Measurements from ENCODE around the gene SAE1. TPM values are rescaled to one million over a fixed set of nuclear protein-coding genes. Genes with fewer than 3 reads are reported as not detected.
A peak's percentile ranks its signal among the peaks of the same experiment; 100 is the strongest.

The SAE1 gene
- total RNA-seq, 1 donor from 2014 or later, result 52.5 TPM

DNA sequence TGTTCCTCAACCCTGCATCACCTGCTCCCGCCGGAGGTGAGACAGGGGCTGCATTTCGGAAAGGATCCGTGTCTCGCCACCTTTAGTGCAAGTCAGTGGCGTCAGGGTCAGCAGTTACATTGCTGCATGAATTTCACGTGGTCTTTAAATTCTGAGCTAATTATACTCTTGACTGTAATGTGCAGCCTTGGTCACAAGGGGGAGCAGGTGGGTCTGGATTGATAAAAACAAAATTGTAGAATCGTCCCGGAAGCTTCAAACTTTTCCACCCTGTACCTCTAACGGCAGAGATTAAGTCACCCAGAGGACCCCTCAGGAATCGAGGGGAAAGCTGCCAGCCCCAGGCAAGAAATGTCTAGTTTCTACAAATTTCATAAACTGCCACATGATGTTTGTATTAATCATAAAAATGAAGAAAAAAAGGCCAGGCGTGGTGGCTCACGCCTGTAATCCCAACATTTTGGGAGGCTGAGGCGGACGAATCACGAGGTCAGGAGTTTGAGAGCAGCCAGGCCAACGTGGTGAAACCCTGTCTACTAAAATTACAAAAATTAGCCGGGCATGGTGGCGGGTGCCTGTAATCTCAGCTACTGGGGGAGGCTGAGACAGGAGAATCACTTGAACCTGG is 80.2 kb downstream of the SAE1 start:
- peak; percentile 85 for DNase-seq (ENCODE audit: low spot score)

DNA sequence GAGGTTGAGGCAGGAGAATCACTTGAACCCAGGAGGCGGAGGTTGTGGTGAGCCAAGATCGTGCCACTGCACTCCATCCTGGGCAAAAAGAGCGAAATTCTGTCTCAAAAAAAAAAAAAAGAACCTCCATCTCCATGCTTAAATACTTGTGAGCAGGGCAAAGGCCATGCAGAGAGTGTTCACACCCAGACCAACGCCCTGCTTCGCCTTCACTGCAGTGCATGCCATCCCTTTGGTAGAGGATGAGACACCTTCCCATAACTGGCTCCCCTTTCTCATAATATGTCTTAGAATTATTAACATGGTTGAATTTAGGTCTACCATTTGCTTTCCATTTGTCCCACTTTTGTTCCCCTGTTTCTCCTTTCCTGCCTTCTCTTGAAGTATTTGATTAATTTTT is 84.9 kb downstream of the SAE1 start:
- no peak for DNase-seq (ENCODE audit: low spot score)

DNA sequence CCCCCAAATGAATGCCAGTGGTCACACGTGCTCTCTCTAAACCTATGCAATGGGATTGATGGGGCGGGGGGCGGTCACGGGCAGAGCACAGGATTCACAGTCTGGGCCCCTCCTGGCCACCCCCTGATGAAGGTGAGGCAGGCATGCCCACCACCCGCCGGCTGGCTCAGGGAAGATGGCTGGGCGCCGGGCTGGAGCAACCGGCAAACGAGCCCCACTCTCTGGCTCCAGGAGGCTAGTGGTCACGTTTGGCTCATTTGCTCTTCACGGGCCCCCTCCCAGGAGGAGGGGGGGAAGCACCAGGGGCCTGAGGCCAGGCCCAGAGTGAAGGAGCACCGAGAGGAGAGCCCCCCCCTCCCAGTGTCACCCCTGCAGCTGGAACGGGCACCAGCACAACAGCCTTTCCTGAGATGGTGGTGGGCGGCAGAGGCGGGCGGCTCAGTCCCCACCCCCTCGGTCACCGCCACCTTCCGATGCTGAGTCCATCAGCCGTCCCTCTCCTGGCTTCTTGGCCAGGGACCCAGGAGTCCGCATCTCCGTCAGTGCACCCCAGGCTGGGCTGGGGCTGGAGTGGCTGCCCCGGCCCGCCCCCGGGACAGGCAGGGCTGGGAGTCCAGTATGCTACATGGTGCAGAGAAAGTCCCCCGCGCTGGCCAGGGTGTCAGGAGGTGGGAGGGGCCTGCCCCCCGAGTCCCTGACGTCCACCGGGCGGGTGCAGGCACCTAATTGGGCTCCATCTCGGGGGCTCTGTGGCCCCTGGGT is 90.6 kb downstream of the SAE1 start:
- DNase-seq (ENCODE audit: low spot score), result no peak

DNA sequence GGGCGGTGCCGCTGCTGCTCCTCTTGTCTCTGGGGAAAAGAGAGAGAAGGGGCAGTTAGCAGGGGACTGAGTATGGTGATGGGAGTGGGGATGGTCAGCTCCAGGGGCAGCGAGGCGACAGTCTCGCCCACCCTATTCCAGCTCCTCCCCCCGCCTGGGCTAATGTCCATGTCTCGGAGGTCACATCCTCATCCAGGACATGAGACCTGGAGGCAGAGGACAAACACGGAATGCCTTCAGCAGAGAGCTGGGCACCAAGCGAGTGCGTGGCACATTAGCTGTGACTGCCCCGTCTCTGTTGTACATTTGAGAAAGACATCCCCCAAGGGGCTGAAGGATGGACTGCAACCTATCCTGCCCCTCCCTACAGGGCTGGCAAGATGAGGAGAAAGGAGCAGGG is 91.3 kb downstream of the SAE1 start:
- DNase-seq (ENCODE audit: low spot score), result no peak

DNA sequence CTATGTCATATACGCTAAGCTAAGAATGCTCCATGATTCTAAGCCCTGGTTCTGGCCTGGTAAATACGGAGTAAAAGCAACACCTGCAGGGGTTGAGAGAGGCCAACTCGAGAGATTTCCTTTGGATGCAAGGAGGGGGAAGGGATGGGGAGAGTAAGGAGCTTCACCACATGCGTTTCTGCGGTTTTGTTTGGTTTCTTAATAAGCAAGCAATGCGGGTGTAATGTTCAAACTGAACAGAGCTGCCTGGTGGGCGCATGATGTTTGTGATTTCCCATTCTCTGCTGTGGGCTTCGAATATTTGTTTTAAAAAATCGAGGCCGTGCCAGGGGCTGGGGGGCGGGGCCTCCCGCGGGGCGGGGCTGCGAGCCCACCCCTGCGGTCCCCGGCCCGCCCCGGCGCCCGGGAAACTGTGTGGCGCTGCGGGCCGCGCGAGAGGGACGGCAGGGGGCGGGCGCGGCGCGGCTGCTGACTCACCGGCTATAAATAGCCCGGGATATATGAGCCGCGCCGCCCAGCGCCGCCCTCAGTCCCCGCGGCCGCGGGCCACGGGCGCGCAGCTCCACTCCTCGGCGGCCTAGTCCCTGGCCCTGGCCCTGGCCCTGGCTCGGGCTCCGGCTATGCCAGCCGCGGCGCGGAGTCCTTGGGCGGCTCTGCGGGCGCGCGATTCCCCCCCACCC is 95.3 kb downstream of the SAE1 start:
- peak; percentile 89 for DNase-seq (ENCODE audit: low spot score)

DNA sequence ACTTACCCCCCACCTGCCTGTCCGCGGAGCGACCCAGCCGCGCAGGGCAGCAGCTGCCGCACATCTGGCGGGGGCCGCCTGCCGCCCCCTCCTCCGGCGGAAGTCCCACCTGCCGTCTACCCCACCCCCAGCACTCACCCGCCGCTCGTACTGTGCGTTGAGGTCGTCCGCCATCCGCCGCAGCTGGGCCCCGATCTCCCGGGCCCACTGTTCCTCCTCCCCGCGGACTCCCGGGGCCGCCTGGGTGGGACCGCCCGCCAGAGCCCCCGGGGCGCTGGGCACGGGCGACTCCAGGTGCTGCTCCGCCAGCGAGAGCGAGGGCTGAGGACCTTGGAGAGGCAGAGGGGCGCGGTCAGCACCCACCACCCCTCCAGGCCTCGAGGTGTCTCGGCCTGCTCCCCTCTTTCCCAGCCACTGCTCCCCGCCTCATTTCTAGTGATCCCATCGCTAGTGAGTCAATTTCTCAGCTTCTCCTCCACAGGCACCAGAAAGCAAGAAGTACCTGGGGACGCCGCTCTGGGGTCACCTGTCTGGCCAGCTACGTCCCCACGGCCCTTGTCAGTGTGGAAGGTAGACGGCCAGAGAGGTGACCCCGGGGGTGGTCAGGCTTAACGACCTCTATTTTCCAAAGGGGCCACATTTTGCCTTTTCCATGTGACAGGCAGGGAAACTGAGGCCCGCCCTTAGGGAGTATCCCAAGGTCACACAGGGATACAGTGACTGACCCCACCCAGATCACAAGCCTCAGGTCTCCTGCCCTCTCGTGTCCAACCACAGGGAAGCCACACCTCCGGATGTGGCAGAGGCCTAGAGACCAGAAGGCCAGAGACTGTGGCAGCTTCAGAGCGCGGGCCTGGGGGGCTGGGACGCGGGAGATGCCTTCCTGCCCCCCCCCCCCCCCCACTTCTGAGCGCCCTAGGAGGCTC is 96.1 kb downstream of the SAE1 start:
- DNase-seq (ENCODE audit: low spot score), result peak; percentile 72

DNA sequence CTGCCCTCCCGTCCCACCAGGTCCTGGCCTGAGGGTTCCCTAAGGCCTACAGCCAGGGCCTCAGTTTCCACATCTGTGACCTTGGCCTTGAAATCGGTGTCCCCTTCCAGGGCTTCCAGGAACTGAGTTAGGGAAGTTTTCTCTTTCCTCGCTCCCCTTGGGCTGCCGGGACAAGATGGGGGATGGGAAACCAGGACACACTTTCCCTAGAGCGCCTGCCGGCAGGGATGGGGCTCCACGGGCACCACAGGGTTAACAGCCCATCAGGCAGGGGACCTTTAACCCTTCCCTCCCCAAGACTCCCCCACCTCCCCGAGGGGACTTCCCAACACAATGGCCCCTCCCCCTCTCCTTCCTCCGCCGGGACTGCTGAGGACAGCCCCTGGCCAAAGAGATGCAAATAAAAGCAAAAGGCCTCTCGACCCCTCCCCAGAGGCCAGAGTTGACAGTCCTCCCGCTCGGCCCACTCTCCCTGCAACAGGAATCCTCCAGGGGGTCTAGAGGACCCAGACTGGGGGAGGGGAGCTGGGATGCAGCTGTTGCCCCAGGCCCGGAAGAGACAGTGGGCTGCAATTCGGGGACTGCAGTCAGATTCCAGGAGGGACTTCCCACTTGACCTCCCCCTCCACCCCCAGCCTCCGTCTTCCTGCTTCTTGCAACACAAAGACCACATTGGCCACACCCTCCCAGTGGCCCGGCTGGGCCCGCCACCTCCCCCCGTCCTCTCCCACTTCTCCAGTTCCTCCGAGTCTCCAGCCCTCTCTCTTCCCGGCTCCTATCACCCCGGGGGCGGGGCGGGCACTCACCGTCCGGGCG is 96.9 kb downstream of the SAE1 start:
- peak; percentile 88 for DNase-seq (ENCODE audit: low spot score)

DNA sequence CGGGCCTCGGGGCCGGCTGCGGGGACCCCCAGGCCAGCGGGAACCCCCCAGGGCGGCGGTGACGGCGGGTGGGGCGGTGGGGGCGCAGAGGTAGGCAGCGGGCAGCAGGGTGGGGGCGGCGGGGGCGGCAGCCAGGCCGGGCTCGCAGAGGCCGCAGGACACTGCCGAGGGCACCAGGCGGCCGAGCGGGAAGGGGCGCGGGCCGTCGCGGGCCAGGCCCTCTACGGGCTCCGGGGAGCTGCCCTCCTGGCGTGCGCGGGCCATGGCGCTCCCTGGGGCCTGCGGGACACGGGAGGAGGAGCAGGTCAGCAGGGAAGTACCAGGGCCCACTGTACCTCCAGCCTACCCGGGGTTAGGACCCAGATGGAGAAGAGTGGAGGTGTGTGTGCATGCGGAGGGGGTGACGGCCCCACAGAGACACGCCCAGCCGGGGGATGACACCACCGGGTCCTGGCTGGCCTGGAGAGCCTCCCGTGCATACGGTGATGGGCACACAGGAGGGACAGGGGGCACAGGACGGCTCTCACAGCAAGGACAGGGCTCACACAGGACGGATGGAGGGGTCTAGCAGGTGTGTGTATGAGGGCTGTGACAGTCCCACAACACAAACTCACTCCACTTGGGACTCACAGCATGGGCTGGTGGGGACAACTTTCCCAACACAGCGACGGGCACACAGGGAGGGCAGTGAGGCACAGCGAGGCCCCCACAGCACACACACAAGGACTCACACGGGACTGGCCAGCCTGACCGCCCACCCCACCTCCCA is 97.7 kb downstream of the SAE1 start:
- peak; percentile 46 for DNase-seq (ENCODE audit: low spot score)

DNA sequence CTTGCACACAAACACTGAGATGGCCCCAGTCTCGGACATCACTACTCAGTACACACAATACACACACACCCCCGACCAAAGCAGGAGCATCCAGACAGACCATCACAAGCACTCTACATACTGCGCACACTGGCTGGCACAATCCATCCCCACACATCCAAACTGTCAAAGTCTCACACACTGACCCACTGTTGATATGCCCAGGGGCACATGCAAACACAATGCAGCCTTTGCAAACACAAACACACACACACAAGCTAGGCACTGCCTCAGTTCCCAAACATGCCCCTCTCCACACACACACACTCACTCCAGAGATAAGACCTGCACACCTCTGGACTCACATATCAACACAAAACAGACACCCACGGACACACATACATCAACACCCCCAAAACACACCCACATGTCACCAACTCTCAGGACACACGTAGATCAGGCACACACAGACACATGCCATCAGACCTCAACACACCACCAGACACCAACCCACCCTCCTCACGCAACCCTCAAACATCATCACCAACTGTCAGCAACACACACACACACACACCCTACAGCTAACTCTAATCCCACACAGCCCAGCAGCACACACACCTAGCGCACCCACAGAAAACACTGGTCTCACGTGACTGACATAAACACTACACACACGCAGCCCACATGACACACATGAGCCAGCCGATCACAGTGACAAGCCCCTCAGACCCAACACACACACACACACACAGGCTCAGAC is 98.5 kb downstream of the SAE1 start:
- DNase-seq (ENCODE audit: low spot score), result no peak

DNA sequence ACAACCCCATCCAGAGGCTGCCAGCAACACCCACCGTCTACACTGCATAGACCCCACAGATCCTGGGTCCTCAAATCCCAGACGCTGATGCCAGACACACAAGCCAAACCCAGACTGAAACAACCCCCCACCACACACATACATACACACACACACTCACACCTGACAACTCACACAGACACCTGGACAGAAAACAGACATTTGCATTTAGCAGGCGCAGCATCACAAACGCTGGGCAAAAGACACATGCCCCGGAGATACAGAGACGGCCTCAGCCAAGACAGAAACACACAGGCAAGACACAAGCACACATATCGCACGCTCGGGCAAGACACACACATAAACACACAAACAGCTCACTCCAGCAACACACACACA is 99.0 kb downstream of the SAE1 start:
- peak; percentile 50 for DNase-seq (ENCODE audit: low spot score)

DNA sequence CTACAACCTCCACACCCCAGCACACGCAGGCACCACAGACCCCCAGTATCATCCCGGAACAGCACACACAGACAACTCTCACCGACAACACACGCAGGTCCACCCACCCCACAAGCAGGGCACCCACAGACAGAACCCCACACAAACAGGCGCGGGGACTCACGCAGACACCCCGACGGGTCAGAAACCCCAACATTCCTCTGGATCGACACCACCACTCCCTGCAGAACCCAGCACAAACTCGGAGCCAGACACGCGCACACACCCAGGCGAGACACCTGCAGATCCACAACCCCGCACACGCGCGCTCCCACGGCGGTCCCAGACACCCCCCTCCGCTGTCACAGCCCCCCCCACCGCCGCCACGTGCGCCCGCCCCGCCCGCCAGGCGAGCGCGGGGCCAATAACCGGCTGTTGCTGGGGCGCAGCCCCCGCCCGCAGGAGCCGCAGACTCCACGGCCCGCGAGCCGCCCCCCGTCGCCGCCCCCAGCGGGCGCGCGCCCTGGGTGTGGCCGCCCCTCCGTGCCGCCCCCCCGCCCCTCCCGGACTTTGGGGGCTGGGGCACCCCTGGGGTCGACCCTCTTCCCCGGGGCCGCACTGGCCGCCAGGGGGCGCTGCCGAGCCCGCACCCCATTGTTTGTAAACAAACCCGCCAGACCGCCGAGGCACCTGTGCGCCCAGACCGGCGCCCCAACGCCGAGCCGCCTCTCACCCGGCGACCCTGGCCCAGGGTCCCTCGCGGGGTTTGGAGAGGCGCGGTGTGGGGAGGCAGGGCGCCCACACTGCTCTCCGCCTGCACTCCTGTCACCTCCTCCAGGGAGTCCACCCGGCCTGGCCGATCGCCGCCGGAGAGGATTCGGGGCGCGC is 99.7 kb downstream of the SAE1 start:
- DNase-seq (ENCODE audit: low spot score), result peak; percentile 39

DNA sequence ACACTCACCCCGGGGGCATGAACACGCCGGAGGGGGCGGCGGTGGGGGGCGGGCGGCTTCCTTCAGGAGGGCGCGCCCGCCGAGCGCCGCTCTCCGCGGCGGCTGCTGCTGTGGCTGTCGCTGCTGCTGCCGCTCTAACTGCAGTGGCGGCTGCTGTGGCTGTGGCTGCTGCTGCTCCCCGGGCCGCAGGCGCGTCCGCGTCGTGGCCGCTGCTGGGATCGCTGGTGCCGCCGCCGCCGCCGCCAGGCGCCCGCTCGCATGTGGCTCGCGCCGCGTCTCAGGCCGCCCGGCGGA is 100.2 kb downstream of the SAE1 start, which contains the start of gene BBC3:
Gene BBC3 (minus strand): TSS at position 279 of the 294 bp plus-strand sequence. CDS start 2,768 bp downstream, outside the sequence.
- no peak for DNase-seq (ENCODE audit: low spot score)

DNA sequence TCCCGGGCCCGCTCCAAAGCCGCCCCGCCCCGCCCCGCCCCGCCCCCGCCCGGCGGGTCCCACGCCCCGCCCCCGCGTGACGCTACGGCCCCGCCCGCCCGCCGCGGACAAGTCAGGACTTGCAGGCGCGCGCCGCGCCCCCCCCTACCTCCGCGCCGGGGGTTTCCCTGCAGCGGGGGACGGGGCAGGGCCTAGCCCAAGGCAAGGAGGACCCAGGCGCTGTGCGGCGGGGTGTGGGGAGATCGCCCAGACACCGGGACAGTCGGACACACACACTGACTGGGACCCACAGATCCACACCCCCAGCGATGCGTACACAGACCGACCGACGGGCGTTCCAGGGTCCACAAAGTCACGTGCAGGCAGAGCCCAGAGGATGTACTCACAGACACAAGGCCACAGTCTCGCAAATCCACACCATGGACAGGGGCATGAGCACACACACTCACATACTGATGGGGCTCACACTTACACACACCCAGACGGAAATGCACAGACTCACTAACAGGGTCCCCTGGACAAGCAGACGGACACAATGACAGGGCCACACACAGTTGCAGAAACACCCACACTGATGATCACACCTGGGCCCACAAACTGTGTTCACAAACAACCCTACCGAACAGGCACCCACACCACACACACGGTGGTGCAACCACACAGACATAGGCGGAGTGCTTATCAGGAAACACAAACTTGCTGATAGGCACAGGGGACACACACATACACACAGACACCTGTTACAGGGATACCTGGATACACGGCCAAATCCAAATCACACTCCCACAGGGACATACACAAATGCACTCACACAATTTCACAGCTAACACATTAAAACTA is 100.8 kb downstream of the SAE1 start:
- peak; percentile 84 for DNase-seq (ENCODE audit: low spot score)

DNA sequence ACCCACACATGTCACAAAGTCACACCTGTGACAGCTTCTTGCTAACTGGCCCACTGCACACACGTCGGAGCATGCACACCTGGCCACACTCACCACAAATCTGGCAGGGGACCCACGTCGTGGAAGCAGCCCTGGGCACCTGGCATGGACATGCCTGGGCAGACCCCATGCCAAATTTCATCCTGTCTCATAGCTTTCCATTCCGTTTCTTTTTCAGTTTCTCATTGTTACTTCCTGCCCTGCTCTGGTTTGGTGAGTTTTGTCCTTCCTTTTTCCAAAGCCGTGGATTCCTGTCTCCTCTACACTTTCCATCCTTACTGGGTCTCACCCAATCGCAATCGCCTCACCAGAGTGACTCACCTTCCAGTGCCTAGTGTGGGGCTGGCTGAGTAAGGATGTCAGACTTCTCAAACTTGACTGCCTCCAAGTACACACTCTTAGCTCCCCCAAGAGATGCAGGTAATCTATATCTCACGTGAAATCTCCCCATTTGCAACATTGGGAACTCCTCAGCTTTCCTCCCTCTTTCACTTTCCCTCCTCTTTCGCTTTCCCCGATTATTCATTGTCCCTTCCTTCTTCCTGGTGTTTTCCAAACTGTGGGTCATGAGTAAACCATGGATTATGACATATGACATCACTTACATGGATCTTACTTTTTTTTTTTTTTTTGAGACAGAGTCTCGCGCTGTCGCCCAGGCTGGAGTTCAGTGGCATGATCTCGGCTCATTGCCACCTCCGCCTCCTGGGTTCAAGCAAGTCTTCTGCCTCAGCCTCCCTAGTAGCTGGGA is 102.0 kb downstream of the SAE1 start:
- DNase-seq (ENCODE audit: low spot score), result no peak

DNA sequence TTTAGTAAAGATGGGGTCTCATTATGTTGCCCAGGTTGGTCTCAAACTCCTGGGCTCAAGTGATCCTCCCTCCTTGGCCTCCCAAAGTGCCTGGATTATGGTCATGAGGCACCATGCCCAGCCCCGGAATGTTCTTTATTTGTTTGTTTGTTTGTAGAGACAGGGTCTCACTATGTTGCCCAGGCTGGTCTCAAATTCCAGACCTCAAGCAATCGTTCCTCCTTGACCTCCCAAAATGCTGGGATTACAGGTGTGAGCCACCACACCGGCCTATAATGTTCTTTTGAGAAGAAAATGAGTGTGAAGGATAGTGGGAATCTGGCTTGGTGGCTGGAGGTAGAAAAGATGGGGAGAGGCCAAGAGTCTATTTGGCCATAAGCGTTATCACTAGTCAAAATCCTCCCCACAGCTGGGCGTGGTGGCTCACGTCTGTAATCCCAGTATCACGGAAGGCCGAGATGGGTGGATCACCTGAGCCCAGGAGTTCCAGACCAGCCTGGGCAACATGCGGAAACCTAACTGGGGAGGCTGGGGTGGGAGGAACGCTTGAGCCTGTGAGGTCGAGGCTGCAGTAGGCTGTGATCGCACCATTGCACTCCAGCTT is 105.5 kb downstream of the SAE1 start:
- DNase-seq (ENCODE audit: low spot score), result no peak

DNA sequence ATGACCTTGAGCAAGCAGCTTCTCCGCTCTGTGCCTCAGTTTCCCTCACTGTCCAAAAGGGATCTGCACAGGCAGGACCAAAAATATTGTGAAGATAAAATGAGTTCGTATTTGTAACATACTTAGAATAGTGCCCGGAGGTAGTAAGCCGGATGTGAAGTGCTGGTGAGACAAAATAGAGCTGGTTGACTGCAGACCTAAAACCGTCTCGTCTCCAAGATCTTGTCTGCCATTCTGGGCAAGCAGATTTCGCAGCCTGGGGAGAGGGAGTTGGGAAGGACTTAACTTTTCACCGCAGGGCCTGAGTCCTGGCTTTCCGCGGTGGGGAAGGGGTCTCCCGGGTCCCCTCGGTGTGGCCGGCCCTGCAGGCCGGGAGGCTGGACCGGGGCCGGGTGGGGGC is 108.5 kb downstream of the SAE1 start:
- DNase-seq (ENCODE audit: low spot score), result no peak

Measured in umbilical cord (tissue), 2 donors.